Activated CD4-positive, alpha-beta T cell treated with anti-CD3 and anti-CD28 coated beads for 4 hours (primary cell): ENCODE results near the gene PIGQ.

ENCODE experiments used
- DNase-seq, 2 donors: peaks; one replicate each; pipeline ENCODE4 v3.0.0-alpha.2; 2020

The PIGQ gene

DNA sequence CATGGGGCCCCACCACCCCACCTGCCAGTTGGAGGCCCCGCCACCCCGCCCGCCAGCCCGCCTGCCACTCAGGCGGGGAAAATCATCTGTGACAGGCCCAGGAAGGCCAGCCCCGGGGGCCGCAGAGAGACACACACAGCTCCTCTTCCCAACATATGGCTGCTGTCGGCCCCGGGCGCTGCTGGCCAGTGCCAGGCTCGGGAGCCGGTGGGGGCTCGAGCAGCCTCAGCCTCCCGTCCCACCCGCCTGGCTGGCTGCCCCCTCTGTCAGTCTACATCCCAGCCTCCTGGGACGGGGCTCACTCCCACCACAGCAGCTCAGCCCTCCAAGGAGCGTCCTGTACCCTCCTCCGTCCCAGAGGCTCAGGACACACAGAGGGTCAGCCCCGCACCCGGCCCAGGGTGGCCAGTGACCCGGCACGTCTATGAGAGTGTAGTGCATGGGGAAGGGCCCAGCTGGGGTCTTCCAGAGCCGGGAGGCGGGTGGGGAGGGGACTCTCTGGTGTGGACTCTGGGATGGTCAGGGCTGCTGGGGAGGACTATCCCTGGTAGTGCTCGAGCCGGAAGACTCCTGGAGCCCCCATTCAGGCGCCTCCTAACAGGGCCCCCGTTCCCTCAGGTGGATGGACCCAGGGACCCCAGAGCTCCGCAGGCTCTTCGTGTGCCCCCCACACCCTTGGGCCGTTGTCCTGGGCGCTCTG lies 13.1 kb upstream of the PIGQ start:
- DNase-seq = no peak

DNA sequence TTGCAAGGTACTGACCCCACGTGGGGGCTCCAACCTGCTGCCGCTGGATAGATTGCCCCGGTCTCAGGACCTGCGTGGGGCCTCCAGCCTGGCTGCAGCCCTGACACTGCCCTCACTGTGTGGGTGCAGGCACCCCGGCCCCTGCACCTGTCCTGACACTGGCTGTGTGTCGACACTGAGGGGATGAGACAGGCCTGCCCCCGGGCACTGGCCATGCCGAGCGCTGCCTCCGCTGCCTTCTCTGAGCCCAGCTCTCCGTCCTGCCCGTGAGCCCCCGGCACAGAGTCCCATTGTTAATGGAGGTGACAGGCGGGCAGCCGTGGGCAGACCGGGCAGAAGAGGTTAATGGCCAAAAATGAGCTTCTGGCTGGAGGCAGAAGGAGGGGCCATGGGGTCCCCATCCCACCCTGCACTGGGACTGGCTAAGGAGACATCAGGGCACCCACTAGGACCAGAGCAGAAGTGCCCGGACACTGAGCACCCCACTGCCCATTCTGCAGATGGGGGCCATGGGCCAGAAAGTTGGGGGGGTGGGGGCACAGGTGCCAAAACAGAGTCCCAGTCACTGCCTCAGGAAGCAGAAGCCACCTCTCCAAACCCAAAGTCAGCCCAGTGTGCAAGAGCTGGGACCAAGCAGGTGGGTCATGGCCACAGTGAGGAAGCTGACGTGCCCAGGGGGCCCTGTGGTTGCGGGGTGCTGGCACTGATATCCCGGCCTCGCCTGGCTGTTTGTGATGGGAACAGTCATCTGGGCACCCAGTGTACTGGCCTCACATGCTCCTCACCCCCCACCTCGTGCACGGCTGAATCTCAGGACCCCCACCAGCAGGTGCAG lies 12.1 kb upstream of the PIGQ start:
- DNase-seq = no peak

DNA sequence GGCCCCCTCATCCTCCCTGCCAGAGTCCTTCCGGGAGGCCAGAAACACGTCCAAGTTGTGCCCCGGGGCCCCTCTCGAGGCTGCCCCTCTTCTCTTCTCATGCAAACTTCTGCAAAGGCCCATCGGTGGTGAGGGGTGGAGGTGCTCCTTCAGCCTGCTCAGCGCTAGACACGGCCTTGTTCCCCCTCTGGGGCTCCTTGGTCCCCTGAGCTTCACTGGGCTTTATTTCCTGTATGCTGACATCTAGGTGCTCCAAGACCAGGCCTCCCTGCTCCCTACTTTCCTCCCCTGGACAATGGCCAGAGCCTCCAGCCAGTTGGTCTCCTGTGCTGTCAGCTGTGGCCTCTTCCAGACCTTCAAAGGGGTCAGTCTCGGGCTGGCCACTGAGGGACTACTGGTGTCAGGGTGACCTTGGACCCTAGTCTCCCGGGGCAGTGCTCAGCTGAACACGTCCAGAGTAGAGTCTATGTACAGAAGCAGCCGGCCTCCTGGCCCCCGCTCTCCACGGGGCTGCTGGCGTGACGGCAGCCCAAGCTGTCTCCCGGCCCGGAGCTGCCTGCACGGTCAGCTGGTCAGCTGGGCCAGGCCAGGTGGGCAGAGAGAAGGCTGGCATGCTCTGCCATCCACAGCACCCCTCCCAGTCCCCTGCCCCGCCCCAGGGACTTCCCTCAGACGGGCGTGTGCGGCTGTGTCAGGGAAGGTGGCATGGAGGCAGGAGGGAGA lies 11.3 kb upstream of the PIGQ start:
- DNase-seq = no peak

DNA sequence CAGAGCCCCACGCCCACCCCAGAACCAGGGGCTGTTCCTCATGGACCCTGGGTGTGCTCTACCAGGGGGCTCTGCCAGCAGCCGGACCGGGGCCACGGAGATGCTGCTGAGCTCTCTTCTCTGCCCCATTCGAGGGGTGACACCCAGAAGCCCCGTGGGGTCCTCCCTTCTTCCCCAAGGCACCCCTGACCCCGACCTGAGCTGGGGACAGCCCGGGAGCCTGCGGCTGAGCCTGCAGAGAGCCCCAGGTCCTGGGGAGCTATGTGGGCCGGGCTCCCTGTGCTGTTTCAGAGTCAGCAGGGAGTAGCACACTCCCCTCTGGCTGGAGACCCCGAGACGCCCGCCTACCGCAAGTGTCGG lies 10.8 kb upstream of the PIGQ start:
- no peak for DNase-seq

DNA sequence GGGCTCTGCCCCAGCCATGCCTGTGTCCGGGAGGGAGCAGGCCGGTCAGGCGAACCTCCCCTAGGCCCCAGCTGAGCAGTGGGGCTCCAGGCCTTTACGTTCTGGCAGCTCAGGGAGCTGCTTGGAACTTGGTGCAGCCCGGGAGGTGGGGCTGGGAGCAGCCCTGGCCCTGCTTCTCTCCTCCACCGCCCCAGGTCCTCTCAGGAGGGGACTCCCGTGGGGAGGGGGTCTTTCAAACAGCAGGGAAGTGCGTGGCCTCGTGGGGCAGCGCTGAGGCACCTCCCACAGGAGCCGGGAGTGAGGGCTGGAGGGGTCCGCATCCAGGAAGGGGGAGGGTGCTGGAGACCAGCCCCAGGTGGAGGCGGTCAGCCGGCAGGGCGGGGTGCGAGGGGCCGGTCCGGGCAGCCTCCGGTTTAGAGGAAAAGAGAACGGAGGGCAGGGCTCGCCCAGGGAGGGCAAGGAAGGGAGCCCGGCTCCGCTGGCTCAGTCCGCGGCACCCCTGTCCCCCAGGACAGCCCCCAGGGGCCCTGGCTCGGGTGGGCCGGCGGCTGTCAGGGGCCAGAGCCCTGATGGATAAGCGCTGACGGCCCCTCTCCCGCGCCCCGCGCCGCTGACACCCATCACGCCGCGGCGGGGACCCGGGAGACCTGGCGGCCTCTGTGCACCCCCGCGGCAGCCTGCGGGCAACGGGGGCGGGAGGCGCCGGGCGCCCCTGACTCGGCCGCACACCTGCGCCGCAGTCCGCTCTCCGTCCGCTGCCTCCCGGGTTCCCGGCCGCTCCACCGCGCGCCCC lies 10.2 kb upstream of the PIGQ start:
- no peak for DNase-seq

DNA sequence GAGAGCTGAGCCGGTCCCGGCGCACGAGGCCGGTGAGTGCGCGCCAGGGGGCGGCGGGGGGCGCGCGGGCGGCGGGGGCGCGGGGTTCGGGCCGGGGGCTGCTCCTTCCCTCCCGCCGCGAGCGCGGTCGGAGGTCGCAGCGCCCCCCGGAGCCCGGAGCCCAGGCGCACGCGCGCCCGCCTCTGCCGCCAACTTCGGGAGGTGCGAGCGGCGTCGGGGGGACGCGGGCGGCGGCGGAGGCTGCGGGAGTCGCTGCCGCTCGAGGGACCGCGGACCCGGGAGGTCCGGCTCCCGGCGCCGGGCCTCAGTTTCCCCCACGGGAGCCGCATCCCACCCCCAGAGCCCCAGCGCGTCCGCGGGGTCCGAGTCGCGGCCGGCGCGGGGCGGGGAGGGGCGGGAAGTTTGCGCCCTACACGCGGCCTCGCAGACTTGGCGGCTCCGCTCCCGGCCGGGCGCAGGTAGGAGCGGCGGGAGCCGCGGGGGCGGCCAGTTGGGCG lies 9.5 kb upstream of the PIGQ start, which contains the start of gene PRR35:
PRR35 (plus strand) TSS at position 191 of the 497 bp plus-strand sequence. CDS start 2,901 bp downstream, outside the sequence.
- no peak for DNase-seq

DNA sequence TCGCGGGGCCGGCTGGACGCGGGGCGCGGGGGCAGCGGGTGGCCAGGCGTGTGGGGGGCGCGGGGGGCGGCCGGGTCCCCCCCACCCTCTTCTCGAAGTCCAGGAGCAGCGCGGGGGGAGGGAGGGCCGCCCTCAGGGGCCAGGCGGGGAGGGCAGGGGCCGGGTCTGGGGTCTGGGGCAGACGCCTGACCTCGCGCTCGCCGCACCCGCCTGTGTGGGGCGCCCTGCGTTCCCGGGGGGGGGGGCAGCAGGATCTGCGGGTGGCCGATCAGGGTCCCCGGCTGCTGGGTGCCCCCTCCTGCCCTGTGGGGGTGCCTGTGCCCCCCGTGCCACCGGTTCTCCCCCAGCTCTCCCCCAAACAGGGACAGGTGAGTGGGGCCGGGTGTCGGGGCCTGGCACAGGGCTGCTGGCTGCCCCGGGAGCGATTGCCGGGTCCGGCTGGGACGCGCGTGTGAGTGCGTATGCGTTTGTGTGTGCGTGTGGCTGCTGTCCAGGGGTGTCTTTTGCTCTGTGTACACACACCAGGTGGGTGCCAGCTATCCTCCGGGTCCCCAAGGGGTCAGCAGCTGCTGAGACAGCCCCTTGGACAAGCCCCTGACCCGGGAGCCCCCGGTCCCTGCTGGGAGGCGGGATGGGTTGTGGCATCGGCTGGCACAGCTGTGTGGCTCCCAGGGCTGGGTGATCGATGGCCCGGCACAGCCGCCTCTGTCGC lies 8.9 kb upstream of the PIGQ start:
- DNase-seq = no peak

DNA sequence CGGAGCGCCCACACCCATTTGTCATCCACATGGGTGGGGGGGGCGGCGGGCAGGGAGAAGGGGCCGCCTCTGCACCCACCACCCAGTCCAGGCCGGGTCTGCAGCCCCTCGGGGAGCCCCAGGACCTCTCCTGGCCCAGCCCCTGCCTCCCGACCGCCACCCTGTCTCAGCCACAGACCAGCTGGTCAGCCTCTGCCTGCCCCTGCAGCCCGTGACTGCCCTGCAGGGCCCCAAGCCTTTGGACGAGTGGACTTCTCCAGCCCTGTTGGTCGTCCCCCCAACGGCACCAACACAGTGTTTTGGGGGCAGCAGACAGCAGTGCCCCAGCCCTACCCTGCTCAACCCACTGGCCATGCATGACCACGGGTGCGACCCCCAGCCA lies 8.4 kb upstream of the PIGQ start:
- no peak for DNase-seq

DNA sequence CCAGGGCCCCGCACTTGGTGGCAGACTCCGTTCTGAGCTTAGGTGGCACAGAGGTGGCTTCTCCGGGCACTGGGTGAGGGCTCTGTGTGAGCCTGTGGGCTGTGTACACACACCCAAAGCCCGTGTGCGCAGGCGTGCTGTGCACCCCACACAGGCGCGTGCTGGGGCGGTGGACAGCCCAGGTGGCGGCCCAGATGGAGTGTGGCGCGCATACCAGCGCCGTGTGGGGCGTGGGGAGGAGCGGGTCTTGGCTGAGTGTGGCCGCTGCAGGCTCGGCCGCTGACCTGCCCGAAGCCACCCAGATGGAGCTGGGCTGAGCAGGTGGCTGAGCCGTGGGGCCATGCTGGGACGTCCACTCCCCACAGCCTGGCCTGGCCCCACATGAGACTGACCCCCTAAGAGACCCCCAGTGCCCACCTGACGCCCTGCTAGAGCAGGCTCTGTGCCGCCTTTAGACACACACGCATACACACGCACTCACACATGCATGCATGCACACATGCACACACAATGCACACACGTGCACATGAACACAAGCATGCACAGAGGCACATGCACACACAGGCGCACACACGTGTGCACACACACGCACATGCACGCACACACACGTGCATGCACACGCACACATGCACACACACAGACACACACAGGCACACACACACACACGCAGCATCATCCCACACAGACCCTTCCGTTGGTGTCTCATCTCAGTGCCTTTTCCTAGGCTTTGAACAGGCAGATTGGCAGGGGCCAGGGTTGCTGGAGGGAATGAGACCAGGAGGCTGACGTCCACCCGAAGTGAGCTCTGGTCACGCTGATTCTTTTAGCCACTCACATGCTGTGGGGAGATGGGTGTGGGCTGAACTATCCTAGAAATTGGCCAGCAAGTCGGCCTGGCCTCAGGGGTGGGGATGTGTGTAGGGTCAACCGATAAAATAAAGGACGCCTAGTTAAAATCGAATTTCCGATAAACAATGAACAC lies 7.5 kb upstream of the PIGQ start:
- no peak for DNase-seq

DNA sequence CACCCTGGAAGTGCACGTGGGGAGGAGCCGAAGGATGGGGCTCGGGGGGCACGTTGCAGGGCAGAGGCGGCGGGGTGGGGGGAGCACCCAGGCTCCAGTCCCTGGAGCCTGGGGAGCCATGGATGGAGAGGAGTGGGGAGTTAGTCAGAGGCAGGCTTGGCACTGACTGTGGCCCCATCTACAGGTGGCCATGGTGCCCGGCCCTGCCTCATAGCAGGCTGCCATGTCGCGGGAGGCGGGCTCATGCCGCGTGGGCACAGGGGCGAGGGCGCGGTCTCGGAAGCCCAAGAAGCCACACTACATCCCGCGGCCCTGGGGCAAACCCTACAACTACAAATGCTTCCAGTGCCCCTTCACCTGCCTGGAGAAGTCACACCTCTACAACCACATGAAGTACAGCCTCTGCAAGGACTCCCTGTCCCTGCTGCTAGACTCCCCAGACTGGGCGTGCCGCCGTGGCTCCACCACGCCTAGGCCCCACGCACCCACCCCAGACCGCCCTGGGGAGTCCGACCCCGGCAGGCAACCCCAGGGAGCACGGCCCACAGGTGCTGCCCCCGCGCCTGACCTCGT lies 6.6 kb upstream of the PIGQ start:
- DNase-seq = no peak

DNA sequence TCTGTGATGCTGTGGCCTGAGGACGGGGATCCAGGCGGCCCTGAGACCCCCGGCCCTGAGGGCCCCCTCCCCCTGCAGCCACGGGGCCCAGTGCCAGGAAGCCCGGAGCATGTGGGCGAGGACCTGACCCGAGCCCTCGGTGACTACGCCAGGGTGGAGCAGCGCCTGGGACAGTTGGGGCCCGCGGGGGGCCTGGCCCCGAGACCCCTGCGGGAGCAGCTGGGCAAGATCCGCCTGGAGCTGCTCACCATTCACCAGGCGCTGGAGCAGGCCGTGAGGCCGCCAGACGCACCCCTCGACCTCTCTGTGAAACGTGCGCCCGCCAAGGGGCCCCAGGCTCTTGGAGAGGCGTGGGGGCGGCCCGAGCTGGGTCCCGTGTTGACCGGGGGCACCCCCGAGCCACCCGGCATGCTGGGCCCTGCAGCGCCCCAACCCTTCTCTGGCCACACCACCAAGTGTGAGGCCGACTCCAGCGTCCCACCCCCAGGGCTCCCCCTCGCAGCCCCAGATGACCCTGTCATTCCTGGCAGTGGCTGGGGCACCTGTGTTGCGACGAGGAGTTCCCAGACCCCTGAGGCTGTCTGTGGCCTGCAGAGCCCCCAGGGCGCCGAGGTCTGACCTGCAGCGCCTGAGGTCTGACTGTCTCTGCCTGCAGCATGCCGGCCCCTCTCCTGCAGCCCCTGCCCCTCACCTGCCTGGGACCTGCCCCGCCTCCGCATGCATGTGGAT lies 4.9 kb upstream of the PIGQ start:
- no peak for DNase-seq

DNA sequence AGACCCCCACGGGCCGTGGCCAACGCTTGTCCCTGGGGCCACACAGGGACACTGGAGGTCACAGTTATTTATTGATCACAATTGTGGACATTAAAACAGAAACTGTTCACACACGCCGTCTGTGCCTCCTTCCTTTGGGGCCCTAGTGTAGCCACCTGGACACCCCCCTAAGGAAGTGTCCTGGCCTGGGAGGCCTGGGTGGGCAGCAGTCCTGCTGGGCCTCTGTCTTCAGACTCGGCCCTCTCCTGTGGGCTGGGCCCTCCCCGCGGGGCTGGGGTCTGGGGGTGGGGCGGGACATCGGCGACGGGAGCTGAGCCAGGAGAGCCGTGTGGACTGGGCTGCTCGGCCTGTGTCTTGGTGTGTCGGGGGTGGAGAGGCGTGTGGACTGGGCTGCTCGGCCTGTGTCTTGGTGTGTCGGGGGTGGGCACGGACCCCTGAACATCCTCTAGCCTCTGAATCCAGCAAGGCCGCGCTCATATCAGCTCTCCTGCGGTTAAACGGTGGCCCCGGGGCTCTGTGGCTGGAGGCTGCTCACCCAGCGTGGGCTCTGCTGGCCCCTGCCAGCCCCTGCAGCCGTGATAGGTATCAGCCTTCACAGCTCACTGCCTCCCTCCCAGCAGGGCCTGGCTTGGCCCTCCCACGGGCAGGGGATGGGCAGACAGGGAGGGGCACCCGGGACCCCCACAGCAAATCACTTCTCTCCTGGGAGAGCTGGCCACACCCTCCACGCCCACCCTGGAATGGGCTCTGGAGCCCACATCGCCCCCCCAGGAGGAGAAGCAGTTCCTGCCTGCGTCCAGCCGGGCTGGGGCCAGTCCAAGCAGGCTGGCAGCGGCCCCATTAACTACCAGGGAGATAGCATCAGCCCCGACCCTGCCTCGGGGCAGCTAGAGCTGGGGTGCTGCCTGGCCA lies 4.1 kb upstream of the PIGQ start:
- no peak for DNase-seq

DNA sequence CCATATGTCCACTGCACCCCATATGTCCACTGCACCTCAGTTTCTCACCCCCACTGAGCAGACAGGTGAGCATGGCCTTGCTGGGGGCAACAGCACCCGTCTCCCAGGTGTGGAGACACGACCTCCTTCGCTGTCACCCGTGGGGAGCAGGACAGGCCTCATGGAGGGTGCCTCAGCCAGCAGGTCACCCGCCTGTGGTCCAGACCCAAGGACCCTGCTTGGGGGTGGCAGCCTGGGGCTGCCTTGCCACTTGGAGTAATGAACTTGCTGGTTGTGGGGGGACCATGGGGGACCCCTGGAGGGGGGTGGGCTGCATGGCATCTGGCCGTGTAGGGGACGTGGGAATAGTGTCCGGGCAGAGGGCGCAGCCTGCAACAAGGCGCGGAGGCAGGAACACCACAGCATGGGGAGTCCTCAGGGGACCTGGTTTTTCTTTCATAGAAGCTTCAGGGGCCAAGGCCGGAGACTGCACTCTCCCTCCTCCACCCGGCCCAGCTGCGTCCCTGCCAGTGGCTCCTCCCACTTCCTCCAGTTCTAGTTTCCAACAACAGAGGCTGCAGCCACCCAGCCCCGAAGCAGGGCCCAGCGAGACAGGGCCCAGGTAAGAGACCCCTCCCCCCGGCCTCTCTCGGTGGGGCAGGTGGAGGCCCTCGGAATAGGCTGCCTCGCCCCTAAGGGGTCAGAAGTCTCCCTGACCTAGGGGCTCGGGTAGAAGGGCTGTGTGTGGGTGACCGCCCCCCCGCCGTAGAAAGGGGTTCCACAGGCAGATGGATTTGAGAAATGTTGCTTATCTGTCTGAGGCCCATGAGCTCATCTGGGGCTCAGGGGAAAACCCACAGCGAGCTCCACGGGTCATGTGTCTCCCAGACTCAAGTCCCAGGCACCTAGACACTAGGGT lies 3.0 kb upstream of the PIGQ start, which contains the start of gene NHLRC4:
NHLRC4 (plus strand) TSS at position 531 of the 898 bp plus-strand sequence. CDS start 1,043 bp downstream, outside the sequence.
- peak; percentile 30 to 43 for DNase-seq

DNA sequence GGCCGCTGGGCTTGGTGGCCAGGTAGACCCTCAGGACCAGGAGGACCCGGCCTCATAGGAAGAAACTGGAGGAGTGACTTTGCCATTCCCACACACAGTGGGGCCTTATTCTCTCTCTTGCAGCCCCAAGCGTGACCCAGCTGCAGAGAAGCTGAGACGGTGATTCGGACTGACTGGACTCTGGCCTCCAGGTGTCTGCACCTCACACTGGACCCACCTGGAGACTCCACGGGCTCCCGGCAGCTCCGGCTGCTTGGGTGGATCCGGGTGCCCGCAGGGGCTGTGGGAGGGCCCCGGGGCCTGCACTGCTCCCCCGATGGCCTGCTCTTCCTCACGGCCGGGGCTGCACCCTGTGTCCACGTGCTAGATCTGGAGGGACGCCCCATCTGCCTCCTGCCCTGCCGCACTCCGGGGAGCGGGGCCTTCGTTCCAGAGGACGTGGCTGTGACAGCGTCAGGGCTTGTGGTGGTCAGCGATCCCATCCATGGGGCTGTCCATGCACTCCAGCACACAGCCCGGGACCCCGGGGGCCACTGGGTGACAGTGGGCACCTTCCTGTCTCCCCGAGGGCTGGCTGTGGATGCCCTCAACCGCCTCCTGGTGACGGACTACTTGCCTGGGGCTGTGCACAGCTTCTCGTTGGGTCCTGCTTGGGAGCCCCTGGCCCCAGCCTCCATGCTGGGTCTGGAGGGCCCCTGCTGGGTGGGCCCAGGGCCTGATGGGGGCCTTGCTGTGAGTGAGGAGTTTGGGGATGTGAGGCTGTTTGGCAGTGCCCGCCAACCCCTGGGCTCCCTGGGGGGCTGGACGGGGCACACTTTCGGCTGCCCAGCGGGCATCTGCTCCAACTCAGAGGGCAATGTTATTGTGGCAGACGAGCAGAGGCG lies 2.2 kb upstream of the PIGQ start:
- no peak for DNase-seq

DNA sequence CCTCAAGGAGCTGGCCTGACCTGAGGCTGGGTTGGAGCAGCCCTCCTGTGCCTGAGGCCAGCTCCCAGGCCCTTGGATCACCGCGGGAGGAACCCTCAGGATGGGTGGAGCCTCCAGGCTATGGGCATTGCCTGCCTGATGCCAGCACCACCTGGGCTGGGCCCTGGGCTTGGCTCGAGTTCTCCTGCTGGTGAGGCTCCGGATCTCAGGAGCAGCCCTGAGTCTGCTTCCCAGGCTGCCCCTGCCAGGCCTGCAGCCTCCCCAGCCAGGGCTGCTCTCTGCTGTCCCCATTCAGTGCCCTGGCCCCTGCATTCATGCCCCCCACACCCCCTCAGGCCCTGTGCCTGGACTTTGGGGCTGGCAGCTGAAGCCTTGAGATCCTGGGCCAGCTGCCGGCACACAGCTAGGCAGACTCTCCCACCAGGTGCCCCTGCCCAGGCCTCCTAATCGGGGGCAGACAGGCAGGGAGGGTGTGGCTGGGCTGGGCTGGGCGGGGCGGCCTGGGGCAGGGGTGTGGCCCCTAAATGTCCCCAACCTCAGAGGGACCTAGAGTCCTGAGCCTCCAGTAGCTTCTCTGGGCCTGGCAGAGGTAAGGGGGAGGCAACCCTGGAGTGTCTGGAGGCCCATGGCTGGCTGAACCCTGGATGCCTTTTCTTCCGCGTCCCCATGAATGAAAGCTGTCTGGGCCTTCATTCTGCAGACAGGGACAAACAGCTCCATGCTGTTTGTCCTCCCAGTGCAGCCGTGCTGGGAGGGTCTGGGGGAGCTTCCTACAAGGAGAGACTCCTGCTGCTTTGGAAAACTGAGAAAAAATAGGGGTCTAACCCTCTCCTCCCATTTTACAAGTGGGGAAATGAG lies 1.1 kb upstream of the PIGQ start:
- DNase-seq = no peak
